Astrocyte of the spinal cord (primary cell): ENCODE data around the gene SURF1.

Experiments
- DNase-seq: peaks from one replicate; pipeline ENCODE4 v3.0.0; 2011; ENCODE audit warnings: low read depth, low spot score
- H3K4me3 ChIP-seq: 2 replicates; pipeline ENCODE4 v1.5.1; 2011; ENCODE audit warnings: low read depth, mild to moderate bottlenecking, low read length, moderate library complexity
- CTCF ChIP-seq: IDR thresholded peaks from 2 replicates; pipeline ENCODE4 v1.5.1; 2012; ENCODE audit warnings: low read depth, mild to moderate bottlenecking, low read length, inconsistent platforms
- in situ Hi-C: cut with HindIII; loops from 2 replicates; pipeline ENCODE4 v1.10.0; 2017; ENCODE audit warnings: low sequenced_read_pairs

The SURF1 gene

GRCh38 chr9:133354766-133355165, 1.5 kb downstream of the SURF1 start:
- no peak overlapping the region for H3K4me3 ChIP-seq
- DNase-seq: no peak
- in situ Hi-C loops: no loop called here
- no peak for TF ChIP-seq CTCF

- DNase-seq: no peak
- no peak overlapping the region for H3K4me3 ChIP-seq
- TF ChIP-seq CTCF: no peak
- in situ Hi-C loops: no loop called here
These were observed 2.7 kb downstream of the SURF1 start for GRCh38 chr9:133353548-133353947.

- in situ Hi-C loops: no loop called here
- no peak overlapping the region for H3K4me3 ChIP-seq
- no peak for TF ChIP-seq CTCF
- DNase-seq: no peak
These were observed 3.5 kb downstream of the SURF1 start for GRCh38 chr9:133352635-133353340.

- in situ Hi-C loops: no loop called here
- no peak overlapping the region for H3K4me3 ChIP-seq
- peak; percentile 49 for DNase-seq
- peak; percentile 67 for TF ChIP-seq CTCF
These were observed 4.2 kb downstream of the SURF1 start for GRCh38 chr9:133351908-133352634.

GRCh38 chr9:133351526-133351907, 4.8 kb downstream of the SURF1 start:
- in situ Hi-C loops: no loop called here
- TF ChIP-seq CTCF: no peak
- no peak overlapping the region for H3K4me3 ChIP-seq
- DNase-seq: no peak

- no peak for DNase-seq
- no peak for TF ChIP-seq CTCF
- in situ Hi-C loops: no loop called here
- H3K4me3 ChIP-seq: peak overlapping the region; percentile 1
These were observed 6.2 kb downstream of the SURF1 start for GRCh38 chr9:133349965-133350616.
